CD4-positive, alpha-beta T cell treated with Interleukin-21 for 1 hour (primary cell): ENCODE measurements around the gene CHML.

Source experiments
- DNase-seq: peaks from one replicate; pipeline ENCODE4 v3.0.0-alpha.2; 2020

The CHML gene

DNA sequence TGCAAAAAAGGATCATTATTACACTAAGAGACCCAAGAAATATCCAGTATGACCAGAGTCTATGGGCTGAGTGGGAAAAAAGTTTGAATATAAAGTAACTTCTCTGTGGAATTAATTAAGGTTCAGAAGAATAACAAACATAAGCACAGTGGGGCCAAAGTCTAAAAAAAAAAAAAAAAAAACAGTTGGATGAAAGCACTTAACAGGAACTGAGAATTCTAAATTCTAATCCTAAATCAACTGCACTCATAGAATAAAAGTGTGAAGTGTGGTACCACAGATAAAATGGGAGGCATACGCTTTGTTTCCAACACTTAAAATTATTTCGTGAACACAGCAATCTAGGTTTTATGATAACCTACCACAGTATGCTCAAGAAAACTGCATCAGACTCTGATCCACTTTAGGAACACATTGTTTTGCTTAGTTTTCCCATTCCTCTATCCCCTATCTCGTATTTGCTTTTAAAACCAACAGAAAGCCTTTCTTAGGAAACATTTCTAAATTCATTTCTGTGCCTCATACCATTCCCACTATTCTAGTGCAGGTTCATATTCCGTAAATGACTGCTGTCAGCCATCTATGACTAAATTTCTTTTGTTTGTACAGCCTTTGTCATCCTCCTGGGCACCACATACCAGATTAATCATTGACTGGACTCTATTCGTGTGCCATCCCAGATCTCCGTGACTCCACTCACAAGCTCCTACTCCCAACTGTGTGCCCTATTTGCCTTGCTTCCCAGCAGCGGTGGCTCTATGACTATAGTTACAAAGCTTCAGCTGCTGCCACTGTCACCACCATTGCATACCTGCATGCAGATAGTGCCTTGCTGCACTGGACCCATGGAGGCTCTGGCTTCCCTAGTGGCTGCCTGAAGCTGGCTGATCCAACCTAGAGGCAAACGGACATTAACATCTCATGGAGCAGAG lies 24.9 kb downstream of the CHML start:
- no peak for DNase-seq

DNA sequence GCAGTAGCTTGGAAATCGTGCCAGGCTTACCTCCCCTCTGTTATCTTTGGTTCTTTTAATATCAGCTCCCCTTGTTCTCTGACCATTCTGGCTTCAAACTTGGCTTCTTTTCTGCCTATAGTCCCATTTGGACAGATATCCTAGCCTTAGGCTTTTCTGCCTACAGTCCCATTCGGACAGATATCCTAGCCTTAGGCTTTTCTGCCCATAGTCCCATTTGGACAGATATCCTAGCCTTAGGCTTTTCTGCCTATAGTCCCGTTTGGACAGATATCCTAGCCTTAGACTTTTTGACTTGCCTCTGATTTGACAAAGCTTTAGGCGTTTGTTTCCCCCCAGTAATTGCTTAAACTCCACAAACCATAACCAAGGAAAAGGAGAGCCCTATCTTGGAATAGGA lies 25.6 kb downstream of the CHML start:
- no peak for DNase-seq

DNA sequence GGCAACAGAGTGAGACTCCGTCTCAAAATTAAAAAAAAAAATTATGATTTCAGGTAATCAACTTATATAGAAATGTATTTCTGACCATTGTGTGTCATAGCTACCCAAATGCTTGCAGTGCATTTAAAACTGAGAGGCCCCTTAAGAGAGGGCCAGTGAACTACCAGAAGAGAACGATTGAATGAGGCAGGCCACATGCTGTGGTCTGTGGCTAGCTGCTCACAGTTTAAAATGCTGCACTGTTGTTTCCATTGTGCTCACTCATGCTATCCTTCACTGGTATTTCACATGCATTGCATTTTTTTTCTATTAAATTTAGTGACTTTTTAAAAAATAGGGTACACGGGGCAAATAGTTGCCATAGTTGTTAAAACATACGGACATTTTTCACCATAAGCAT lies 26.0 kb downstream of the CHML start:
- no peak for DNase-seq

DNA sequence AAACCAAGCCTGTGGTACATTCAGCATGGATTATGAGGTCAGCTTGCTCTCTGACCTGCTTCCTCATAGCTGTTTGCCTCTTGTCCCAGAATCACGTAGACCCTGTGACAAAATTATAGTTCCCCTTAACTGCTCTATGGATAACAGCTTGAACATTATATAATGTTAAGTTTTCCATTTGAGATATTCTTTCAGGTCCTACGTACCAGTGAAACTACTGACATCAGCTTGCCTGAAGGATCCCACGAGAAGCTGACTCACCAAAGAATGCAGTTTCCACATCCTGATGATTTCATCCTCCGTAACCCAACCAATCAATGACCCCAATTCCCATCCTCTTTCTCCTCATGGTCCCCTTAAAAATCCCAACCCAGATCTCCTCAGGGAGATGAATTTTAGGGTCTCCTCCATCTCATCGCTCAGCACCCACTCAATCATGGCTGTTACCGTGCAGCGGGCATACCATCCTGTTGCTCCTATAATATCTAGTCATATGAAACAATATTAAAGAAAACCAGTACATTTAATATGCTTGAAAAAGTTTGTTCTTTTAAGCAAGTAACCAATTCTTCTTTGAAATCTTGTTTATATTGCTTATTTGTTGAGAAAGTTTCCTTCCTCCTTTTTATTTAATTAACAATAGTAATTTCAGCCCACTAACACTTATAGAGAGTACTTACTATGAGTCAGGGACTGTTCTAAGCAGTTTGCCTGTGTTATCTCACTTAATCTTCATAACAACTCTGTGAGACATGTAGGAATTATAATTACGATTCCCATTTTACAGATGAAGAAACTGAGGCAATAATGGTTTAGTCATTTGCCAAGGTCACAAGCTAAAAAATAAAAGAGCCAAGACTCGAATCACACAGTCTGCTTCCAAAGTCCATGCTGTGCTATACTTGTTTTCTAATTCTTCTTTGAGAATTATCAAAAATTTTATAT lies 27.4 kb downstream of the CHML start:
- DNase-seq, result no peak

DNA sequence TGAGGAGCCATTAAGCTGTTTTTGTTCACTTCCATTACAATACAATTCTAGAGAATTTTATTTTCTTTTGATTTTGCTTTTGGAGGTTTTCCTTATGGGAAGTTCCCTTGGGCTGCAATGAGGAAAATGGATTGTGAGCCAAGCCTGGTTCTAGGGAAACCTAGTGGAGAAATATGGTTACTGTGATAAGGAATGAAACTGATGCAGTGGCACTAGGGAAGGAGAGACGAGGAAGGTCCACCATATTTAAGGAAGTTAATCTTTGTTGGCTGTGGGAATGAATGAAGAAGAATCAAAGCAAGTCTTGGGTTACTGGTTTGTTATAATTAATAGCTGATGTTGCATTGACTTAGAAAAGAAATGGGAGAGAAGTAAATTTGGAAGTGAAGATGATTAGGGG lies 28.4 kb downstream of the CHML start:
- no peak for DNase-seq

DNA sequence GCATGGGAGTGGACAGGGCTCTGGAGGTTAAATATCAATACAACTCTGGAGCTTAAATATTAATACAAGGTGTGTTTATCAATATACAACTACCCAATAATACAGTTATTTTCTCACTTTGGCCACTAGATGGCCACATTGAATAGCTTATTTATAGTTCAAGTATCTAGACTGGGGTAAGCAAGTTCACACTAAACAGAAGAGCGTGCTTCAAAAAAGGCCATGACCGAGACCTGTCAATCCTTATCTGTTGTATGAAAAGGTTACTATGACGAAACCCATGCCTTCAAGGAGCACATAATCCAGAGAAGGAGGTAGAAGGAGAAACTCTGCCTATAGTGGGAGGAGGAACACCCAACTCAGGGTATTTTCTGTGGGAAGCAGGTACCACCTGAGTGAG lies 29.1 kb downstream of the CHML start:
- DNase-seq, result peak; percentile 72

DNA sequence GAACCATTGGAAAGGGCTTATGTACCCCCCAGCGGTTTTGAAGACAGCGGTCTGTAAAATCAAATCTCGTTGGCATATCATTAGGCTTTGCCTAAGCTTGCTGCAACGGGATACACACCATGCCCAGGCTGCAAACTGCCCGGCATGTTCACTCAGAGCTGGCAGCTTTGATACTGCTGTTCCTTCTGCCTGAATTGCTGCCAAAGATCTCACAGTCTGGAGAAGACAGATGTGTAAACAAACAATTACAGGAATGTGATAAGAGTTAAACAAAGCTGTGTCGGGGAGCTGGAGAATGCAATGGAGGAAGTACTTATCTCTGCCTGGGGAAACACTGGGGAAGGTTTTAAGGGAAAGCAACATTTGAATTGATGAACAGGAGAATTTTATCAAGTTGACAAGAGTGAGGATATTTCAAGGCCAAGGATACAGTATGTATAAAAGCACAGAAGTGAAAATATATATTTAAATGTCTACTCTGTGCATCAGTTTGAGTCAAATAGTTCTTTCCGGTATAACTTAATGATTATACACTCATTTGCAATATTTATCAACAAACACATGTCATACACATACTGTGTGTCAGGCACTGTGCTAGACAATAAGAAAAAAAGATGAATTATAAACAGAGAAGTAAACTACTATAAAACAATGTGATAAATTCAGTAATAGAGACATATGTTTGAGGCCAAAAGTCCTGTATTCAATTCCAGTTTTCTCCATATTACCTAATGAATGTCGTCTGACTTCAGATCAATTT lies 29.9 kb downstream of the CHML start:
- DNase-seq, result no peak

DNA sequence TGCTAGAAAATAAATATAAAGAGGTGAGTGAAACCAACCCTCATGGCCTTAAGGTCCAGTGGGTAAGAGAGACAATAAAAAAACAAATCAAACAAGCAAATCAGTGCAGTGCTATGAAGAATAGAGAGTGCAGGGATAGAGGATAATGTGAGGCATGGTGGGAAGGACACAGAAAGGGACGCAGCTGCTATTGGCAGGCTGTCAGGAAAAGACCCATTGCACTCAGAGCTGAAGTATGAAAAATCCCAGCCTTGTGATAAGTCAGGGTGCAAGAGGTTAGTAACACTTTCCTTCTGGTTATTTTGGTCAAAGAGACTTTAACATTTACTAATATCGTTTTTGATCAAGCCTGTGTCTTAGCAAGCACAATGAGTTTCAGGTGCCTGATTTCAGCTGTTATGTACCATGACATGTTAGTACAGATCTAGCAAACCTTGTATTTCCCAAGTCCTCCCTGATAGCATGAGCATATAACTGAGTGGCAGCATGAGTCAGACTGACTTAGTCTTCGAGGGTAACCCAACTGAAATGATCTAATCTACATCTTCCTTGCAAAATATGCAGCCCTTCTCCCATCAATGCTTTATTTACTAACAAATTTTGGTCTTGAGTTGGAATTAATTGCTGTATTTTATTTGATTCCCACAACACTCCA lies 31.7 kb downstream of the CHML start:
- no peak for DNase-seq

DNA sequence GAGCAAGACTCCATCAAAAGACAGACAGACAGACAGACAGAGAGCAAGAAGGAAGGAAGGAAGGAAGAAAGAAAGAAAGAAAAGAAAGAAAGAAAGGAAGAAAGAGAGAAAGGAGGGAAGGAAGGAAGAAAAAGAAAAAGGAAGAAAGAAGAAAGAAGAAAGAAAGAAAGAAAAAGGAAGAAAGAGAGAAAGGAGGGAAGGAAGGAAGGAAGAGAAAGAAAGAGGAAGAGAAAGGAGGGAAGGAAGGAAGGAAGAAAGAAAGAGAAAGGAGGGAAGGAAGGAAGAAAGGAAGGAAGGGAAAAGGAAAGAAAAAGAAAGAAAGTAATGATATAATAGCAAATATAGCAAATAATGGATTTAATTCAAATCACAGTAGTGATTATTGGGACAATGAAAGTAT lies 32.7 kb downstream of the CHML start:
- no peak for DNase-seq

DNA sequence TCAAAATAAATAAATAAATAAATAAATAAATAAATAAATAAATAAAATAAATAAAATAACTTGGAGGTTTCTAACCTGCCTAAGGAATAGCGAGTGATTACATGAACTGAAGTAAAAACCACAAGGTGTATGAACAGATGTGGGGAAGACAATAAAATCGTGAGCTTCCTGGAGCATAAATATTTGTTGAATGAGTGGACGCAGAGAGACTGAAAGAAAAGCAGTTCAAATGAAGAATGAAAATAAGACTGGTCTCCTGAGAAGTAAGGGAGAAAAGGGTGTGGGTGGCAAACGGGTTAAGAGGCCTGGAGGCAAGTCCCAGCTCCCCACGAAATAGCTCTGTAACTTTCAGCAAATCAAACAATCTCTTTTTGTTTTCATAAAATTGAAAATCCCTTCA lies 33.6 kb downstream of the CHML start:
- no peak for DNase-seq

DNA sequence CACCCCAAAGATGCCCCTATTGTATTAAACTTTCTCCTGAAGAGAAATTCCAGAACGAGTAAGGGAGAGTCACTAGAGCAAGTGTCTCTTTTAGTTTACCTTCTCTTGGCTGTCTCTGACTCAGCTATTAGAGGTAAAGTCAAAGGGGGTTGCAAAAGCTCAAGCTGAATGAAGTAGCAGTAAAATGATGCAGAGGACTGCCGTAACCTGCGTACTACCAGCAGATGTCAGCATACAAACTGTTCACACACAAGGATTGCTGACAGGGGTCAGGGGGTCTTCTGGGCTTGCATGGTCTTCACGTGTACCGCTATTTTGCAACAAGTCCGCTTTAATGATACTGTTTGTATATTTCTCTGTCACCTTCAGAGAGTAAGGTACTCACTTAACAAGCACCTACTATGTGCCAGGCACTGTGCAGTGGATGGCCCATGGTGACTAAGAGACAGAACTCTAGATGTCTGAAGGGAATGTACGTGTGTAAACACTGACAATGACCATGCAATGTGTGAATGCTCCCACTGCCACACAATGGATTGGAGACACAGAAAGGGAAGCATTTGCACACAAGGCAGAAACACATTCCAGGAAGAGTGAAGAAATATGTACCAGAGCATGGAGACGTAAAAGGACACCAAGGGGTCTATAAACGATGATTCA lies 34.9 kb downstream of the CHML start:
- no peak for DNase-seq

DNA sequence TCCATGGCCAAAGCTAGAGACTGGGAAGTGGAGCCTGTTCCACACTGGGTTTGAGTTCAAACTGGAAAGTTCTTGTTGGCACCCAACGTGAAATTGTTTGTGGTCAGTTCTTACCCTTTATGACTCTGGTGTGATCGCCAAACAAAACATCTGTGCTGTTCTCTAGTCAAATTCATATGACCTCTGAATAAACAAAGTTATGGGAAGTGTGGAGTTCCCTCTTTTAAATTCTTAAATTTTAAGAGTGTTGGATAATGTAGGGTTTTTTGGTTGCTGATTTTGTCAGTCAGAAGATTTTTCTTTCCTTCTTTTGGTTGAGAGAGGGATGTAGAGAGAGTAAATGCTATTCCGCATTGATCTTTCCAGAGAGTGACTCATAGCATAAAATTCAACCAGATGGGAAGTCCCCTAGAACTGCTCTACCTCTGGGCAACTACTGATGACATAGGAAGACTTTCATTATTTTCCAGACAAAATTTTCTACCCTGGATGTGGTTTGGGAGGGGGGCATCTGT lies 36.4 kb downstream of the CHML start:
- no peak for DNase-seq

DNA sequence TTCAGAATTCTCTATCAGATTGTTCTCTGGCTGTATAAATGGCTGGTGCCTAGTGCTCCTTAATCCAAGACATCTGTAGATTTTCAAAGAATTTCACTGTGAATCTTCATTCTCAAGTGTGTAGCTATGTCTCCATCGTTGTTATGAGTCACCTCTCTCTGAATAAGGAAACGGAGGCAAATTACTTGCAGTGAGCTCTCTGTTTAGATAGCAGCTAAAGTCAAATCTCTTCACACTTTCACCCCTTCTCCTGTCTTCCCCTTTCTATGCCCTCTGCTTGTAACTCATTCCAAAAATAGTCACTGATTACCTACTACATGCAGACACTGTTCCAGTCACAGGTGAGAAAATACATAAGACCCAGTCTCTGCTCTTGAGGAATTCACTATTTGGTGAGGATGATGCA lies 39.7 kb downstream of the CHML start:
- DNase-seq, result no peak

DNA sequence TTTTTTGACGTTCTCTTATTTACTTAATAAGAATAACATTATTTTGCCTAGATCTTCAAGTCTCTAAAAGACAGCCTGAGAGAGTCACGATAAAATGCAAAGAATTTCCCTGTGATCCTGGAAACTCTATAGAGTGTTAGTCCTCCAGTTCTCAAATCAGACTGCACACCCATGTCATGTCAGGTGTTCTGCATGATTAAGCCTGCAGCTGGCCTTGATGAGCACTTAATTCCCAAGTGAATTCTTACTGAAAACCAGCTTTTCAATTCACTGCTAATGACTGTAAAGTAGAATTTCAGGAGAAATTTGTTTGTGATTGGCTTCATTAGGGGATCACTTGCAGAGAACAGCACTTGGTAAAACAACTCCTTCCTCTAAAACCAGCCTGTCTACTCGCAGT lies 41.9 kb downstream of the CHML start:
- DNase-seq, result no peak

DNA sequence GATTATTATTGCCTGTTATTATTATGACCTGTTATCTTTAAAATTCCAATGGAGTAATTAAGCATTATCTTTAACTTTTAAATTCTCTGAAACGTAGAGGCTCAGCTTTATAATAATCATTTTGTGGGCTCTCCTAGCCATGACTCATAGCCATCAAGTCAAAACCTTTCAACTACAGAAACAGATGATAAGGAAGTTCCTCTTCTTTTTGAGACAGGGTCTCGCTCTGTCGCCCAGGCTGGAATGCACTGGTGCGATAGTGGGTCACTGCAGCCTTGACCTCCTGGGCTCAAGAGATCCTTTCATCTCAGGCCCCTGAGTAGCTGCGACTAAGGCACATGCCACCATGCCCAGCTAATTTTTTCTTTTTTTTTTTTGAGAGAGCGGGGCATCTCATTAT lies 43.5 kb downstream of the CHML start:
- no peak for DNase-seq

DNA sequence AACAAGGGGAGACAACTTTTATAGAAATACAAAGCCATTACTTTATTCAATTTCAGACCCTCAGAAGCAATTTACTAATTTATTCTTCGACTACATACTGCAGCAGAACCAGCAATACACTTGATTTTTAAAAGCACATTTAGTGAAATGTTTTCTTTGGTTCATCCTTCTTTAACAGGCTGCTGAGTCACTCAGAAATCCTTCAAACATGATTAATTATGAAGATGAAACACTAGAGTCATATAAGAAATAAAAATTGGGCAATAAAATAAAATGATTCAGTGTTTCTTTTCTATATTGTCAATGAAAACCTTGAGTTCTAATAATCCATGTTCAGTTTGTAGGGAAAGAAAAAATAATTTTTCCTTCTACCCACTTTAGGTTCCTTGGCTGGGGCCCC lies 47.0 kb downstream of the CHML start:
- no peak for DNase-seq

DNA sequence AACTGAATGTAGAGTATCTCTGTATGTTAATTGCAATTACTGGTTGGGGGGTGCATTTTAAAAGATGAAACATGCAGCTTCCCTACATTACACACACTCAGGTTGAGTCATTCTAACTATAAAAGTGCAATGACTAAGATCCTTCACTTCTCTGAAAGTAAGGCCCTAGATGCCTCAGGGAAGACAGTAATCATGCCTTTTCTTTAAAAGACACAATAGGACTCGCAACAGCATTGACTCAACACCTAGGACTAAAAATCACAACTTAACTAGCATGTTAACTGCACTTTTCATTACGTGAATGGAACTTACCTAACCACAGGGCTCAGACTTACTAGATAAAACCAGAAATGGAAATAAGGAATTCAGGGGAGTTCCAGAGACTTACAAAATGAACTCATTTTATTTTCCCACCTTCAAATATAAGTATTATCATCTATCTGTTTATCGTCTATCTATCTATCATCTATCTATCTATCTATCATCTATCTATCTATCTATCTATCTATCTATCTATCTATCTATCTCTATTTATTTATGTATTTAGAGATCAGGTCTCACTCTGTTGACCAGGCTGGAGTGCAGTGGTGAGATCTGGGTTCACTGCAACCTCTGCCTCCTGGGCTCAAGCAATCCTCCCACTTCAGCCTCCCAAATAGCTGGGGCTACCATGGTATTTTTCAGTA lies 47.8 kb downstream of the CHML start:
- no peak for DNase-seq

DNA sequence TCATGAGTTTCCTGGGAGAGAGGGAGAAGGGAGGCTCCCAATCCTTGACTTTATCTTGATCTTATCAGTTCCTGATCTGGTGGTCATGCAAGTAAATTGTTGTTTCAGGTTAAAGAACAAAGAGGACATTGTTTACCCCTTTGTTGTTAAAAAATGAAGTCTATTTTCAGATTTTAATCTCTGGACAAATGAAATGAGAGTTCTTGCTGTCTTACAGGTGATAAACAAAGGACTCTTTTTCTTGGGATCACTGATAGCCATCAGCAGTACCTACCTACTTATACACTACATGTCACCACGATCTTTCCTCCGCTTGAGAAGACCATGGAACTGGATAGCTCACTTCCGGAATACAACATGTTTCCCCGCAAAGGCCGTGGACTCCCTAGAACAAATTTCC lies 48.4 kb downstream of the CHML start:
- DNase-seq, result no peak

DNA sequence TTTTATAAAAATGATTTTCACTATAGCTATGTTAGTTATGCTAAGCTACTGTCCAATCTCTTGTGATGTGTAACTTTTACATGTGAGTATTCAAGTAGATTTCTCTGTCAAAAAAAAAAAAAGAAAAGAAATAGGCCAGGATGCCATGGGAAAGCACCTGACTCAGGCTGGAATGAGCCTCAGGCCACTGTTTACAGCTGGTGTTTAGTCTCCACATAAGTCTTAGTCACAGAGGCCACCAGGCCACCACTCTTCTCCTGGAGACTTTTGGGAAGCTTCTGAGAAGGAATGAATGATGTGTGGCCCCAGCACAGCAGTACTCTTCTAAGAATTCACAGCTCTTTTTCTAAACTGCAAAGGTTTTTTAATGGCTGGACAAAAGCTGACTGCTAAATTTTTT lies 48.9 kb downstream of the CHML start:
- DNase-seq, result no peak

DNA sequence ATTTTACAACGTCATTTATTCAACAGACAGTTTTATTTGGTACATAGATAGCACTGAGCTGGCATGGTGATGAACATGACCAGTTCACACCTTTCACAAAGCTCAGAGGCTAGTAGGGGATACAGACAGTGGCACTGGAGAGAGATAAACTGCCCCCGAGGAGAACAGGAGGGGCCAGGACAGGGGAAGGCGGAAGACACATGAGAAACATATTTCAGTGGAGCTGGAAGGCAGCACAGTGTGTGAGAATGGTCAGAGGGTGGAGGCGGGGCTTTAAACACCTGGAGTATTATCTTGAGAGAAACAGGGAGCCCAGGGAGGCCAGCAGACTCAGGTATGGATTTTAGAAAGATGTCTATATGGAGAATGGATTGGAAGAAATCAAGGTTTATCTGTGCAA lies 49.5 kb downstream of the CHML start:
- DNase-seq, result no peak
